BLaER1 (cell line): ENCODE measurements around the gene QSER1.

Experiments
- H3K27ac ChIP-seq: shearing (Covaris generic); formaldehyde crosslinking; 2 replicates; pipeline ENCODE4 v1.8.1; 2022
- H3K27me3 ChIP-seq: shearing (Covaris generic); formaldehyde crosslinking; 2 replicates; pipeline ENCODE4 v1.8.1; 2022
- H3K36me3 ChIP-seq: shearing (Covaris generic); formaldehyde crosslinking; 2 replicates; pipeline ENCODE4 v1.8.1; 2022
- H3K4me1 ChIP-seq: shearing (Covaris generic); formaldehyde crosslinking; 2 replicates; pipeline ENCODE4 v1.8.1; 2022
- H3K4me2 ChIP-seq: shearing (Covaris generic); formaldehyde crosslinking; 2 replicates; pipeline ENCODE4 v1.8.1; 2022
- H3K4me3 ChIP-seq: shearing (Covaris generic); formaldehyde crosslinking; 2 replicates; pipeline ENCODE4 v1.8.1; 2022
- H3K9ac ChIP-seq: shearing (Covaris generic); formaldehyde crosslinking; 2 replicates; pipeline ENCODE4 v1.8.1; 2022
- H3K9me3 ChIP-seq: shearing (Covaris generic); formaldehyde crosslinking; 2 replicates; pipeline ENCODE4 v1.8.1; 2022
- H4K20me1 ChIP-seq: shearing (Covaris generic); formaldehyde crosslinking; 2 replicates; pipeline ENCODE4 v1.8.1; 2022
- Cebpa-rat ChIP-seq: shearing (Covaris generic); IDR thresholded peaks from 2 replicates; pipeline ENCODE4 v1.8.1; 2022

The QSER1 gene

GRCh38 chr11:32985600-32985999 is 93.0 kb downstream of the QSER1 start:
- H3K4me3 ChIP-seq = no peak overlapping the region
- H3K27ac ChIP-seq = no peak overlapping the region
- 0 out of 2 replicates have a peak, but pooled peaks cover 4% of the 10 kb centered on the region for H3K36me3 ChIP-seq
- H3K9ac ChIP-seq = no peak overlapping the region
- no peaks in the 10 kb centered on the region for H3K27me3 ChIP-seq
- H3K4me1 ChIP-seq = no peaks in the 10 kb centered on the region
- H3K9me3 ChIP-seq = no peaks in the 10 kb centered on the region
- no peak overlapping the region for H3K4me2 ChIP-seq
- H4K20me1 ChIP-seq = no peaks in the 10 kb centered on the region
- no peak for TF ChIP-seq Cebpa-rat

GRCh38 chr11:32987851-32988250 is 95.2 kb downstream of the QSER1 start:
- Histone ChIP-seq H3K27me3 (no peaks in the 10 kb centered on the region), H3K27ac (no peak overlapping the region), H3K9me3 (peaks cover 19% of the 10 kb centered on the region), H3K9ac (no peak overlapping the region), H3K4me2 (no peak overlapping the region), H3K4me3 (no peak overlapping the region), H3K4me1 (no peaks in the 10 kb centered on the region), H4K20me1 (no peaks in the 10 kb centered on the region), H3K36me3 (no peaks in the 10 kb centered on the region)
- TF ChIP-seq Cebpa-rat = no peak

GRCh38 chr11:32990481-32990880 is 97.9 kb downstream of the QSER1 start:
- no peak overlapping the region for H3K4me3 ChIP-seq
- no peak overlapping the region for H3K9ac ChIP-seq
- no peak for TF ChIP-seq Cebpa-rat
- no peaks in the 10 kb centered on the region for H3K4me1 ChIP-seq
- peaks cover 24% of the 10 kb centered on the region for H3K9me3 ChIP-seq
- H3K27ac ChIP-seq = no peak overlapping the region
- H3K36me3 ChIP-seq = no peaks in the 10 kb centered on the region
- no peak overlapping the region for H3K4me2 ChIP-seq
- H4K20me1 ChIP-seq = no peaks in the 10 kb centered on the region
- no peaks in the 10 kb centered on the region for H3K27me3 ChIP-seq

DNA sequence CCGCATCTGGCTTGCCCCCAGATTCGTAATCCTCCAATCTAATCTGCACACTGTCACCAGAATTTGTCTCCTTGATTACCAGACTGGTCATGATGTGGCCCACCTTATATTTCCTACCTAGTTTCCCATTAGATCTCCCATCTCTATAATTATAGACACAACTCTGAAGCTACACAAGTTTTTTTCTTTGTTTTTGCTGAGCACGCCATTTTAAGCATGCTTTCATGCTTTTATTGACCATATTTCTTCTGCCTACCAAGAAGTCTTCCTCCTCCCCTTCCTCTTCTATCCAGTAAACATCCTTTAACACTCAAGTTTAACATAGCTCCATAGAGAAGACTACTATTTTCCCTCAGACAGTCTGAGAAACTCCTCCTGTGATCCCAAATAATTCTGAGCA is 98.8 kb downstream of the QSER1 start:
- Histone ChIP-seq H3K9me3 (peaks cover 24% of the 10 kb centered on the region), H4K20me1 (no peaks in the 10 kb centered on the region), H3K4me2 (no peak overlapping the region), H3K9ac (no peak overlapping the region), H3K4me1 (no peaks in the 10 kb centered on the region), H3K27ac (no peak overlapping the region), H3K27me3 (no peaks in the 10 kb centered on the region), H3K36me3 (no peaks in the 10 kb centered on the region), H3K4me3 (no peak overlapping the region)
- TF ChIP-seq Cebpa-rat = no peak

GRCh38 chr11:32991898-32992297 is 99.3 kb downstream of the QSER1 start:
- Histone ChIP-seq H4K20me1 (no peaks in the 10 kb centered on the region), H3K27ac (no peak overlapping the region), H3K9ac (no peak overlapping the region), H3K4me1 (no peaks in the 10 kb centered on the region), H3K4me3 (no peak overlapping the region), H3K4me2 (no peak overlapping the region), H3K9me3 (peaks cover 24% of the 10 kb centered on the region), H3K27me3 (no peaks in the 10 kb centered on the region), H3K36me3 (no peaks in the 10 kb centered on the region)
- no peak for TF ChIP-seq Cebpa-rat

DNA sequence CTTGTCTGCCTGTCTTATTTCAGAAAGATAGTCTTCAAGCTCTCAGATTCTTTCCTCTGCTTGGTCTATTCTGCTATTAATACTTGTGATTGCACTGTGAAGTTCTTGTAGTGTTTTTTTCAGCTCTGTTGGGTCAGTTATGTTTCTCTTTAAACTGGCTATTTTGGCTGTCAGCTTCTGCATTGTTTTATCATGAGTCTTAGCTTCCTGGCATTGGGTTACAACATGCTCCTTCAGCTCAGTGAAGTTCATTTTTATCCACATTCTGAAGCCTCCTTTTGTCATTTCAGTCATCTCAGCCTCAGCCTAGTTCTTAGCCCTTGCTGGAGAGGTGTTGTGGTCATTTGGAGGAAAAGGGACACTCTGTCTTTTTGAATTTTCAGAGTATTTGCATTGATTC is 107.6 kb downstream of the QSER1 start:
- Histone ChIP-seq H3K27ac (no peak overlapping the region), H3K4me1 (peaks cover 10% of the 10 kb centered on the region), H4K20me1 (no peaks in the 10 kb centered on the region), H3K36me3 (no peaks in the 10 kb centered on the region), H3K4me2 (no peak overlapping the region), H3K9me3 (peaks cover 4% of the 10 kb centered on the region; the same call in 1 of the 2 replicates), H3K4me3 (no peak overlapping the region), H3K9ac (no peak overlapping the region), H3K27me3 (no peaks in the 10 kb centered on the region)
- no peak for TF ChIP-seq Cebpa-rat

DNA sequence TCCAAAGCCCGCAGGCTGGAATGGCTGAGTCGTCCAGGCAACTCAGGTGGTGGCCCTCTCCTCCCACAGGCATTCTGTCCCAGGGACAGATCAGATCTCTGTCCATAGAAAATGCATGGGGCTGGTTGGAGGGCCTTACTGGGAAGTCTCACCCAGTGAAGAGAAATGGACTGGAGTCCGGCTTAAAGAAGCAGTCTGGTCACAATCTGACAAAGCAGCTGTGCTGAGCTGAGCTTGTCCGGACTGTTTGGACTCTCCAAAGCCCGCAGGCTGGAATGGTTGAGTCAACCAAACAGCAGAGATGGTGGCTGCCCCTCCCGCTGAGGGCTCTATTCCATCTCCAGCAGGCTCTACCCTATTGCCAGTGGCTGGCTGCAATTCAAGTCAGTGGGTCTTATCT is 108.7 kb downstream of the QSER1 start:
- Histone ChIP-seq H3K4me3 (no peak overlapping the region), H3K4me2 (no peak overlapping the region), H4K20me1 (no peaks in the 10 kb centered on the region), H3K4me1 (peaks cover 16% of the 10 kb centered on the region), H3K9me3 (peaks cover 4% of the 10 kb centered on the region; the same call in 1 of the 2 replicates), H3K36me3 (no peaks in the 10 kb centered on the region), H3K27me3 (no peaks in the 10 kb centered on the region), H3K9ac (no peak overlapping the region), H3K27ac (no peak overlapping the region)
- TF ChIP-seq Cebpa-rat = no peak

- no peak overlapping the region for H3K27ac ChIP-seq
- no peak for TF ChIP-seq Cebpa-rat
- no peak overlapping the region for H3K4me2 ChIP-seq
Measured at GRCh38 chr11:33001751-33002542, 109.3 kb downstream of the QSER1 start.

GRCh38 chr11:33005175-33005574 is 112.6 kb downstream of the QSER1 start:
- Histone ChIP-seq H3K9me3 (peaks cover 4% of the 10 kb centered on the region; the same call in 1 of the 2 replicates), H3K9ac (no peak overlapping the region), H3K4me3 (no peak overlapping the region), H3K27ac (no peak overlapping the region), H3K27me3 (no peaks in the 10 kb centered on the region), H4K20me1 (no peaks in the 10 kb centered on the region), H3K36me3 (no peaks in the 10 kb centered on the region), H3K4me1 (peaks cover 16% of the 10 kb centered on the region), H3K4me2 (peak overlapping the region; percentile 7; the same call in 1 of the 2 replicates)
- no peak for TF ChIP-seq Cebpa-rat

More at GRCh38 chr11:33001751-33002542, 109.3 kb downstream of the QSER1 start:
- Histone ChIP-seq H4K20me1 (no peaks in the 10 kb centered on the region), H3K9me3 (peaks cover 4% of the 10 kb centered on the region; the same call in 1 of the 2 replicates), H3K27me3 (no peaks in the 10 kb centered on the region), H3K4me3 (no peak overlapping the region), H3K36me3 (no peaks in the 10 kb centered on the region), H3K9ac (no peak overlapping the region), H3K4me1 (peaks cover 16% of the 10 kb centered on the region)

DNA sequence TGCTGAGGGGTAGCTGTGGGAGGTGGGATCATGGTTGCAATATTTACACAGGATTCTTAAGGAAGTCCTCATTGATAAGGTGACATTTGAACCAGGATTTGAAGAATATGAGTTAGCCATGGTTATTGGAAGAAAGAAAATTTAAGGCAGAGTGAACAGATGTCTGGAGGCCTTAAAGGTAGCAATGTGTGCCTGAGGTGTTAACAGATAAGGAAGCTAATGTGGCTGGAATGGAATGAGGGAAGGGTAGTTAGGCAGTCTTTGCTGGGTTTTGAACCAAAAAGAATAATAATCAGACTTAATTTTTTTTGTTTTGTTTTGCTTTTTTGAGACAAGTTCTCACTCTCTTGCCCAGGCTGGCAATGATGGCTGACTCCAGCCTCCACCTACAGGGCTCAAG is 113.4 kb downstream of the QSER1 start:
- H4K20me1 ChIP-seq = no peaks in the 10 kb centered on the region
- no peak overlapping the region for H3K4me3 ChIP-seq
- TF ChIP-seq Cebpa-rat = no peak
- H3K9me3 ChIP-seq = no peaks in the 10 kb centered on the region
- no peak overlapping the region for H3K9ac ChIP-seq
- no peaks in the 10 kb centered on the region for H3K36me3 ChIP-seq
- H3K4me1 ChIP-seq = peaks cover 17% of the 10 kb centered on the region
- H3K27me3 ChIP-seq = no peaks in the 10 kb centered on the region
- no peak overlapping the region for H3K4me2 ChIP-seq
- H3K27ac ChIP-seq = no peak overlapping the region
